ENCODE data around the gene LRRC8D.
"Not testable (repeated sequence)": the region's sequence is repeated elsewhere in the genome, so short reads cannot be mapped to it uniquely, and the experiment has no call there.

Gene LRRC8D

DNA sequence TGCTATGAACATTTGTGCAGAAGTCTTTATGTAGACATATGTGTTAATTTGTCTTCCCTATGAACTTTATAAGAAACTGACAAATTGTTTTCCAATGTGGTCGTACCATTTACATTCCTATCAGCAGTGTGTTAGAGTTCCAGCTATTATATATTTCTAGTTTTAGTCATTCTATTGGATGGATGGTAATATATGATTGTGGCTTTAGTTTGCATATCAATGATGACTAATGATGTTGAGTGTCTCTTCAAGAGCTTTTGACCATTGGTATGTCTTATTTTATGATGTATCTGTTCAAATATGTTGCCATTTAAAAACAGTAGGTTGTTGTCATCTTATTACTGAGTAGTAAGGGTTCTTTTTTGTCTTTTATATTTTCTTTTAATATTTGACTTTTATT, 157.9 kb downstream of the LRRC8D start:
- TF ChIP-seq YY1 (IDR thresholded peaks at IDR 0.05; ENCODE audit: insufficient read depth, insufficient read length) = no peak
- Histone ChIP-seq H3K4me3 (ENCODE audit: insufficient read length, low read depth) (no peak overlapping the region), H3K27me3 (ENCODE audit: insufficient read depth, insufficient read length) (no peaks in the 10 kb centered on the region), H3K4me1 (ENCODE audit: insufficient read depth, insufficient read length) (no peaks in the 10 kb centered on the region), H3K9me3 (ENCODE audit: insufficient read depth, low read length) (no peaks in the 10 kb centered on the region), H3K9ac (ENCODE audit: insufficient read length, low read depth) (no peak overlapping the region), H3K36me3 (ENCODE audit: insufficient read depth, insufficient read length, low read length) (no peaks in the 10 kb centered on the region)
- DNase-seq (ENCODE audit: low read depth, low spot score) = no peak

- TF ChIP-seq SUZ12 (IDR thresholded peaks at IDR 0.05; ENCODE audit: extremely low read depth, insufficient read depth, insufficient read length) (no peak), ZNF274 (IDR thresholded peaks at IDR 0.05; ENCODE audit: low read depth, low read length) (no peak), YY1 (IDR thresholded peaks at IDR 0.05; ENCODE audit: insufficient read depth, insufficient read length) (no peak)
- no peak overlapping the region for H3K9ac ChIP-seq (ENCODE audit: insufficient read length, low read depth)
- no peak for DNase-seq (ENCODE audit: low read depth, low spot score)
- H3K27me3 ChIP-seq (ENCODE audit: insufficient read depth, insufficient read length) = no peaks in the 10 kb centered on the region
- no peaks in the 10 kb centered on the region for H3K36me3 ChIP-seq (ENCODE audit: insufficient read depth, insufficient read length, low read length)
- H3K4me1 ChIP-seq (ENCODE audit: insufficient read depth, insufficient read length) = no peaks in the 10 kb centered on the region
- H3K9me3 ChIP-seq (ENCODE audit: insufficient read depth, low read length) = peaks cover 4% of the 10 kb centered on the region; the same call in 1 of the 2 replicates
- H3K4me3 ChIP-seq (ENCODE audit: insufficient read length, low read depth) = no peak overlapping the region
These were observed 159.8 kb downstream of the LRRC8D start for GRCh38 chr1:89980605-89981004.

DNA sequence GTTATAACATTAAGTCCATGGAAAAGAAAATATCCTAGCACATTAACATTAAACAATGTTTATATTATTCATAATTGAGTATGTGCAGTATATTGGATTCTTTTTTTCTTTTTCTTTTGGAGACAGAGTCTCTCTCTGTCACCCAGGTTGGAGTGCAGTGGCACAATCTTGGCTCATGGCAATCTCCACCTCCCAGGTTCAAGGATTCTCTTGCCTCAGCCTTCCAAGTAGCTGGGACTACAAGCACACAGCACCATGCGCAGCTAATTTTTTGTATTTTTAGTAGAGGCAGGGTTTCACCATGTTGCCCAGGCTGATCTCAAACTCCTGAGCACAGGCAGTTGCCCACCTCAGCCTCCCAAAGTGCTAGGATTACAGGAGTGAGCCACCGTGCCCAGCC, 162.0 kb downstream of the LRRC8D start:
- not testable (repeated sequence) for H3K9ac ChIP-seq (ENCODE audit: insufficient read length, low read depth)

DNA sequence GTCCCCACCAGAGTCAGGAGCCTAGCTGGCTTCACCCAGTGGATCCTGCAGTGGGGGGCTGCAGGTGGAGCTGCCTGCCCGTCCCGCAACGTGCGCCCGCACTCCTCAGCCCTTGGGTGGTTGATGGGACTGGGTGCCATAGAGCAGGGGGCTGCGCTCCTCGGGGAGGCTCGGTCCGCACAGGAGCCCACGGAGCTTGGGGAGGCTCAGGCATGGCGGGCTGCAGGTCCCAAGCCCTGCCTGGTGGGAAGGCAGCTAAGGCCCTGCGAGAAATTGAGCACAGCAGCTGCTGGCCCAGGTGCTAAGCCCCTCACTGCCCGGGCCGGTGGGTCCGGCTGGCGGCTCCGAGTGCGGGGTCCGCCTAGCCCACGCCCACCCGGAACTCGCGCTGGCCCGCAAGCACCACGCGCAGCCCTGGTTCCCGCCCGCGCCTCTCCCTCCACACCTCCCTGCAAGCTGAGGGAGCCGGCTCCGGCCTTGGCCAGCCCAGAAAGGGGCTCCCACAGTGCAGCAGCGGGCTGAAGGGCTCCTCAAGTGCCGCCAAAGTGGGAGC, 163.8 kb downstream of the LRRC8D start:
- not testable (repeated sequence) for DNase-seq (ENCODE audit: low read depth, low spot score); H3K4me3 ChIP-seq (ENCODE audit: insufficient read length, low read depth); H3K36me3 ChIP-seq (ENCODE audit: insufficient read depth, insufficient read length, low read length); H3K4me1 ChIP-seq (ENCODE audit: insufficient read depth, insufficient read length); H3K9me3 ChIP-seq (ENCODE audit: insufficient read depth, low read length); H3K9ac ChIP-seq (ENCODE audit: insufficient read length, low read depth); H3K27me3 ChIP-seq (ENCODE audit: insufficient read depth, insufficient read length)

More for the DNA sequence above, 162.0 kb downstream of the LRRC8D start:
- H3K9me3 ChIP-seq (ENCODE audit: insufficient read depth, low read length); H3K36me3 ChIP-seq (ENCODE audit: insufficient read depth, insufficient read length, low read length); H3K27me3 ChIP-seq (ENCODE audit: insufficient read depth, insufficient read length); H3K4me1 ChIP-seq (ENCODE audit: insufficient read depth, insufficient read length); DNase-seq (ENCODE audit: low read depth, low spot score); H3K4me3 ChIP-seq (ENCODE audit: insufficient read length, low read depth): not testable (repeated sequence)

DNA sequence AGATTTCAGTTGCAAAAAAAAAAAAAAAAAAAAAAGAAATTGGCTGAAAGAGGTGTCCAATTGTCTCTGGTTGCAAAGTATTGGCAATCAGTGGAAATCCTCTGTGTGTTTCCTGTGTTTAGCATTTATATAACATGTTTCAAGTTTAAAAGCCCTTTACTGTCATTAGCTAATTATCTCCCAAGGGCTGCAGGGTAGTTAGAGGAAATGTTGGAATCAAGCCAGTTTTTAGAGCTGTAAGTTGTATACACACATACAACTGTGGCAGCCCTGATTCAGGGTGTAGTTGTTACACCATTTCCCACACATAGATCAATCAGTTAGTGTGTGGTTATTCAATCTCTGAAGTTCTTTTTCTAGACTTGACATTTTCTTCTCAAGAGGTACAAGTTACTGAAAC, 165.2 kb downstream of the LRRC8D start:
- Histone ChIP-seq H3K27me3 (ENCODE audit: insufficient read depth, insufficient read length) (no peaks in the 10 kb centered on the region), H3K9ac (ENCODE audit: insufficient read length, low read depth) (no peak overlapping the region)
- DNase-seq (ENCODE audit: low read depth, low spot score) = no peak

More for the DNA sequence above, 165.2 kb downstream of the LRRC8D start:
- TF ChIP-seq YY1 (IDR thresholded peaks at IDR 0.05; ENCODE audit: insufficient read depth, insufficient read length) (no peak), SUZ12 (IDR thresholded peaks at IDR 0.05; ENCODE audit: extremely low read depth, insufficient read depth, insufficient read length) (no peak), ZNF274 (IDR thresholded peaks at IDR 0.05; ENCODE audit: low read depth, low read length) (no peak)
- Histone ChIP-seq H3K9me3 (ENCODE audit: insufficient read depth, low read length) (peaks cover 4% of the 10 kb centered on the region; the same call in 1 of the 2 replicates), H3K4me3 (ENCODE audit: insufficient read length, low read depth) (no peak overlapping the region), H3K36me3 (ENCODE audit: insufficient read depth, insufficient read length, low read length) (no peaks in the 10 kb centered on the region), H3K4me1 (ENCODE audit: insufficient read depth, insufficient read length) (no peaks in the 10 kb centered on the region)
